KMS-11 (cell line): ENCODE data around the gene THBS4.

Source experiments
- H2AFZ ChIP-seq: fragments of 200-600 bp; sonication (generic); 2 replicates; pipeline ENCODE4 v1.6.1; 2016; ENCODE audit warnings: antibody characterized with exemption, mixed run types, low read depth
- H3K27ac ChIP-seq: fragments of 200-600 bp; sonication (generic); 2 replicates; pipeline ENCODE4 v1.6.1; 2016; ENCODE audit warnings: mild to moderate bottlenecking, mixed run types
- H3K27me3 ChIP-seq: fragments of 200-600 bp; sonication (generic); 2 replicates; pipeline ENCODE4 v1.6.1; 2017; ENCODE audit warnings: mild to moderate bottlenecking, low read depth, mixed run types, moderate library complexity; ENCODE audit not compliant: insufficient read depth
- H3K36me3 ChIP-seq: fragments of 200-600 bp; sonication (generic); 2 replicates; pipeline ENCODE4 v1.6.1; 2017; ENCODE audit warnings: mild to moderate bottlenecking, mixed run types; ENCODE audit not compliant: insufficient read depth
- H3K4me1 ChIP-seq: fragments of 200-600 bp; sonication (generic); 2 replicates; pipeline ENCODE4 v1.6.1; 2016; ENCODE audit warnings: mild to moderate bottlenecking, low read depth, mixed run types; ENCODE audit not compliant: poor library complexity, severe bottlenecking
- H3K4me2 ChIP-seq: fragments of 200-600 bp; sonication (generic); 2 replicates; pipeline ENCODE4 v1.7.0; 2016; ENCODE audit warnings: mild to moderate bottlenecking, mixed run types
- H3K4me3 ChIP-seq: fragments of 200-600 bp; sonication (generic); IDR thresholded peaks from 2 replicates; pipeline ENCODE4 v1.6.1; 2017; ENCODE audit warnings: low read depth, low read length, mixed read lengths; ENCODE audit not compliant: insufficient read depth
- H3K79me2 ChIP-seq: fragments of 200-600 bp; sonication (generic); 2 replicates; pipeline ENCODE4 v1.6.1; 2016; ENCODE audit warnings: low read depth, mixed run types; ENCODE audit not compliant: insufficient read depth
- H3K9ac ChIP-seq: fragments of 200-600 bp; sonication (generic); 2 replicates; pipeline ENCODE4 v1.6.1; 2016; ENCODE audit warnings: mild to moderate bottlenecking, mixed run types
- H4K20me1 ChIP-seq: fragments of 200-600 bp; sonication (generic); 2 replicates; pipeline ENCODE4 v1.6.1; 2016; ENCODE audit warnings: mild to moderate bottlenecking, mixed run types; ENCODE audit not compliant: insufficient read depth
- TF ChIP-seq, protein P1 (sequence below): fragments of 200-600 bp; sonication (generic); conservative IDR thresholded peaks from 2 replicates; pipeline ENCODE4 v1.6.1; 2017; ENCODE audit warnings: low read depth, mild to moderate bottlenecking, antibody characterized with exemption, low read length, moderate library complexity, mixed read lengths

The THBS4 gene

DNA sequence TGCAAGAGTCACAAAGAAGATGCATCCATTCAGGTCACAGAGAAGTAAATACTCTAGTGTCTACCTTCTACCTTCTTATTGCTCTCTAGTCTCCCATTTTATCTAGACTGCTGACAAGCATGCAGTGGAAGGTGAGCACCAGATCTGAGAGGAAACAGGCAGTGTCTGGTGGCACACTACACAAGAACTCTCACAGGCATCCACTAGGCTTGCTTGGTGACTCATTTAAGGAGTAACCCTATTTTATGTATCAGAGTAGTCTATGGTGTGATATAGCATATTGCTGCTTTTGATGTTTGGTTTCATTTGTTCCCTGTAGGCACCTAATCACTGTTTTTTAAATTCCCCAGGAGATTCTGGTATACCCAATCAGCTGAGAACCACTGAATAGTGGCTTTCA lies 1.6 kb upstream of the THBS4 start:
- Histone ChIP-seq H2AFZ (no peak overlapping the region), H3K4me1 (no peaks in the 10 kb centered on the region), H3K9ac (no peak overlapping the region), H3K27me3 (no peaks in the 10 kb centered on the region), H3K4me2 (no peak overlapping the region), H4K20me1 (no peaks in the 10 kb centered on the region), H3K79me2 (no peaks in the 10 kb centered on the region), H3K27ac (no peak overlapping the region), H3K36me3 (no peaks in the 10 kb centered on the region), H3K4me3 (no peak overlapping the region)
- TF ChIP-seq, protein P1, sequence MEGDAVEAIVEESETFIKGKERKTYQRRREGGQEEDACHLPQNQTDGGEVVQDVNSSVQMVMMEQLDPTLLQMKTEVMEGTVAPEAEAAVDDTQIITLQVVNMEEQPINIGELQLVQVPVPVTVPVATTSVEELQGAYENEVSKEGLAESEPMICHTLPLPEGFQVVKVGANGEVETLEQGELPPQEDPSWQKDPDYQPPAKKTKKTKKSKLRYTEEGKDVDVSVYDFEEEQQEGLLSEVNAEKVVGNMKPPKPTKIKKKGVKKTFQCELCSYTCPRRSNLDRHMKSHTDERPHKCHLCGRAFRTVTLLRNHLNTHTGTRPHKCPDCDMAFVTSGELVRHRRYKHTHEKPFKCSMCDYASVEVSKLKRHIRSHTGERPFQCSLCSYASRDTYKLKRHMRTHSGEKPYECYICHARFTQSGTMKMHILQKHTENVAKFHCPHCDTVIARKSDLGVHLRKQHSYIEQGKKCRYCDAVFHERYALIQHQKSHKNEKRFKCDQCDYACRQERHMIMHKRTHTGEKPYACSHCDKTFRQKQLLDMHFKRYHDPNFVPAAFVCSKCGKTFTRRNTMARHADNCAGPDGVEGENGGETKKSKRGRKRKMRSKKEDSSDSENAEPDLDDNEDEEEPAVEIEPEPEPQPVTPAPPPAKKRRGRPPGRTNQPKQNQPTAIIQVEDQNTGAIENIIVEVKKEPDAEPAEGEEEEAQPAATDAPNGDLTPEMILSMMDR = no peak

DNA sequence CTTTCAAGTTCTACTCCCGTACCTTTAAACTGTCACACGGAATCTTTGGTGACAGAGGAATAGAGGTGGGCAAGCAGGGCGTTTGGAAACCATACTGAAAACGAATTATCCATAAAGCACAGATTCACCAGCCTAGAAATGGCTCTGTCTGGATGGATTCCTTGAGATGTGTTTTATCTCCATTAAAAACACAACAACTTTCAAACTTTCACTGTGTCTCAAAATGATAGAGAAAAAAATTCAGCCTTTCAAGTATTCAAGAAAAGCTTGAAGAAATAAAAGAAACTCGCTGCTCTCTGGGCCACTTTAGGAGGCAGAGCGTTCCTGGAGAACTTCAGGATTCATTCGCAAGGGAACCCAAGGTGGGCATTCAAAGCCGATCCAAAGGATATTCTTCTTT lies 589 bp upstream of the THBS4 start:
- Histone ChIP-seq H3K4me3 (no peak overlapping the region), H3K27ac (no peak overlapping the region), H3K9ac (no peak overlapping the region), H4K20me1 (no peaks in the 10 kb centered on the region), H3K27me3 (no peaks in the 10 kb centered on the region), H3K79me2 (no peaks in the 10 kb centered on the region), H3K4me1 (no peaks in the 10 kb centered on the region), H2AFZ (no peak overlapping the region), H3K4me2 (no peak overlapping the region), H3K36me3 (no peaks in the 10 kb centered on the region)
- TF ChIP-seq, protein P1 = no peak

DNA sequence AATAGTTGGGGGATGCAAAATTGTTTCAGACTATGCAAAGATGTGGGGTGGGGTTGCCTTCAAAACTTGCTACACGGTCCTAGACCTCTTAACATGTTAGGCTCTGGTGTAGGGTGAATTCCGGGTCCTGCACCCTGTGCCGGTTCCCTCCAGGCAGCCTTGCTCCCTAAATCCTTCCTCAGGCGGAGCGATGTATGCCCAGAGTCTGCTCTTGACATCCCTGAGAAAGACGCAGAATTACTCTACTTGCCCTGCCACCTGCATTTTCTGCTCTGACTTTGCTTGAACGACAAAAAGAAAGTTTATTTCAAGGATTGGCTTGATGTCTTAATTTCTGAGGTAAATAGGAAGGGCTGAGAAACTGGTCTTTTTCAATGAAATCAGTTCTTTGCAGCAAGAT lies 691 bp downstream of the THBS4 start:
- no peaks in the 10 kb centered on the region for H3K4me1 ChIP-seq
- H3K4me2 ChIP-seq = no peak overlapping the region
- H4K20me1 ChIP-seq = no peaks in the 10 kb centered on the region
- H3K27ac ChIP-seq = no peak overlapping the region
- no peak overlapping the region for H3K4me3 ChIP-seq
- no peaks in the 10 kb centered on the region for H3K27me3 ChIP-seq
- no peaks in the 10 kb centered on the region for H3K36me3 ChIP-seq
- TF ChIP-seq, protein P1 = no peak
- no peaks in the 10 kb centered on the region for H3K79me2 ChIP-seq
- no peak overlapping the region for H2AFZ ChIP-seq
- H3K9ac ChIP-seq = no peak overlapping the region

DNA sequence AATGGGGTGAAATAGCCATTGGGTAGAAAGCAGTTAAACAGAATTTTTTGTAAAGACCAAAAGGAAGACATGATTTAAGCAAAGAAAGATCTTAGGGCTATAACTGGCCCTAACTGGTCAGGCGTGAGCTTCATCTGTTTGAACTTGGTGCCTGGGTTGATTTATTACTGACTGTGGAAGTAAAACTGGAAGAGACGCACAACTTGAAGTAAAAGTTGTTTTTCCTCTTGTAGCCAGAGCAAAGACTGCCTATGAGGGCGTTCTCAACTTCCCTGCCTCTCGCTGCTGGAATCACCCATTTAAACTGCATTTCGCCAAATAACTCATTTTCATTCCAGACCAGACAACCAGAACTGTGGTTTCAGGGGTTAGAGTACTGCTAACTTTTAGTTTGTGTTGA lies 1.5 kb downstream of the THBS4 start:
- Histone ChIP-seq H2AFZ (no peak overlapping the region), H3K27ac (no peak overlapping the region), H3K36me3 (no peaks in the 10 kb centered on the region), H3K27me3 (no peaks in the 10 kb centered on the region), H3K4me3 (no peak overlapping the region), H4K20me1 (no peaks in the 10 kb centered on the region), H3K9ac (no peak overlapping the region), H3K4me1 (no peaks in the 10 kb centered on the region), H3K79me2 (no peaks in the 10 kb centered on the region), H3K4me2 (no peak overlapping the region)
- TF ChIP-seq, protein P1 = no peak

DNA sequence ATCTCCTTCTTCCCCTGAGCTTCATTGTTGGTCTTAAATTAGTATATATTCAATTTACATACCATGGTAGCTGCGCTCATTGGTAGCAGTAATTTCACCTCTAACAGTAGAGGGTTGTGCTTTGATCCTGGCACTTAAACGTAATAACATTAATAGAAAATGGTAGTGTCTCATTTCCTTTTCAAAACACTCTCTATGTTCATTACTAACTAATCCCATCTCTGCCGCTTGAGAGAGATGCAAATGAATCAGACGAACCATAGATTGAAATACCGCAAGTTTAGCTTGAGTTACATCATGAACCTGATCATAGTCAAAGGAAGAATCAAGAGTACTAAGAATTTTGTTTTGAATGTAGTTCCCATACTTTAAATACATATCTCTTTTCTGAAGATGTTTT lies 2.2 kb downstream of the THBS4 start:
- Histone ChIP-seq H3K4me2 (no peak overlapping the region), H3K27me3 (no peaks in the 10 kb centered on the region), H3K36me3 (no peaks in the 10 kb centered on the region)

More for the DNA sequence above, 2.2 kb downstream of the THBS4 start:
- no peaks in the 10 kb centered on the region for H3K79me2 ChIP-seq
- TF ChIP-seq, protein P1 = no peak
- no peaks in the 10 kb centered on the region for H3K4me1 ChIP-seq
- no peak overlapping the region for H2AFZ ChIP-seq
- H3K4me3 ChIP-seq = no peak overlapping the region
- H3K27ac ChIP-seq = no peak overlapping the region
- no peak overlapping the region for H3K9ac ChIP-seq
- H4K20me1 ChIP-seq = no peaks in the 10 kb centered on the region
